Nephron progenitor cell (in vitro differentiated cells): ENCODE data around the gene FLVCR1.

ENCODE experiments used
- DNase-seq: peaks from one replicate; pipeline ENCODE4 v3.0.0; 2021
- H3K27ac Mint-ChIP-seq: 2 replicates; pipeline ENCODE4 v1.8.0; 2021; ENCODE audit warnings: mild to moderate bottlenecking, moderate library complexity, mixed read lengths
- H3K27me3 Mint-ChIP-seq: 2 replicates; pipeline ENCODE4 v1.8.0; 2021; ENCODE audit warnings: mild to moderate bottlenecking, low read depth, mixed read lengths; ENCODE audit not compliant: poor library complexity
- H3K36me3 Mint-ChIP-seq: 2 replicates; pipeline ENCODE4 v1.8.0; 2021; ENCODE audit warnings: low read depth, mixed read lengths
- H3K4me1 Mint-ChIP-seq: 2 replicates; pipeline ENCODE4 v1.8.0; 2021; ENCODE audit warnings: mixed read lengths
- H3K4me3 Mint-ChIP-seq: 2 replicates; pipeline ENCODE4 v1.8.0; 2021; ENCODE audit warnings: mild to moderate bottlenecking, moderate library complexity, mixed read lengths
- H3K9me3 Mint-ChIP-seq: 2 replicates; pipeline ENCODE4 v1.8.0; 2021; ENCODE audit warnings: mild to moderate bottlenecking, moderate library complexity, mixed read lengths
- TF ChIP-seq, protein P1 (sequence below): fragments of 200-600 bp; sonication (generic); IDR thresholded peaks from 2 replicates; pipeline ENCODE4 v1.5.0; 2021; ENCODE audit warnings: antibody characterized with exemption

Gene FLVCR1

DNA sequence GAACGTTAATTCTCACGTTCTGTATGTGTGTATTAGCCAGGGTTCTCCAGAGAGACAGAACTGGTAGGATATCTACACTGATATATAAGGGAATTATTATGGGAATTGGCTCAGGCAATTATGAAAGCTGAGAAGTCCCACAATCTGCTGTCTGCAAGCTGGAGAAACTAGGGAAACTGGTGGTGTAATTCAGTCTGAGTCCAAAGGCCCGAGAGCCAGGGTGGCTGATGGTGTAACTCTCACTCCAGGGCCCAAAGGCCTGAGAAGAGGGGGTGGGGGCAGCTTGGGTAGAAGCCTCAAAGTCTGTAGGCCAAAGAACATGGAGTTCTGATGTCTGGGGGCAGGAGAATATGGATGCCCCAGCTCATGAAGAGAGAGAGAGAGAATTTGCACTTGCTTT is 79.0 kb downstream of the FLVCR1 start:
- no peak overlapping the region for H3K4me3 Mint-ChIP-seq
- H3K36me3 Mint-ChIP-seq, result peaks cover 6% of the 10 kb centered on the region
- H3K27me3 Mint-ChIP-seq, result peaks cover 3% of the 10 kb centered on the region
- H3K9me3 Mint-ChIP-seq, result peaks cover 15% of the 10 kb centered on the region
- no peaks in the 10 kb centered on the region for H3K4me1 Mint-ChIP-seq
- H3K27ac Mint-ChIP-seq, result no peak overlapping the region
- TF ChIP-seq, protein P1, sequence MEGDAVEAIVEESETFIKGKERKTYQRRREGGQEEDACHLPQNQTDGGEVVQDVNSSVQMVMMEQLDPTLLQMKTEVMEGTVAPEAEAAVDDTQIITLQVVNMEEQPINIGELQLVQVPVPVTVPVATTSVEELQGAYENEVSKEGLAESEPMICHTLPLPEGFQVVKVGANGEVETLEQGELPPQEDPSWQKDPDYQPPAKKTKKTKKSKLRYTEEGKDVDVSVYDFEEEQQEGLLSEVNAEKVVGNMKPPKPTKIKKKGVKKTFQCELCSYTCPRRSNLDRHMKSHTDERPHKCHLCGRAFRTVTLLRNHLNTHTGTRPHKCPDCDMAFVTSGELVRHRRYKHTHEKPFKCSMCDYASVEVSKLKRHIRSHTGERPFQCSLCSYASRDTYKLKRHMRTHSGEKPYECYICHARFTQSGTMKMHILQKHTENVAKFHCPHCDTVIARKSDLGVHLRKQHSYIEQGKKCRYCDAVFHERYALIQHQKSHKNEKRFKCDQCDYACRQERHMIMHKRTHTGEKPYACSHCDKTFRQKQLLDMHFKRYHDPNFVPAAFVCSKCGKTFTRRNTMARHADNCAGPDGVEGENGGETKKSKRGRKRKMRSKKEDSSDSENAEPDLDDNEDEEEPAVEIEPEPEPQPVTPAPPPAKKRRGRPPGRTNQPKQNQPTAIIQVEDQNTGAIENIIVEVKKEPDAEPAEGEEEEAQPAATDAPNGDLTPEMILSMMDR, result no peak
- no peak for DNase-seq

DNA sequence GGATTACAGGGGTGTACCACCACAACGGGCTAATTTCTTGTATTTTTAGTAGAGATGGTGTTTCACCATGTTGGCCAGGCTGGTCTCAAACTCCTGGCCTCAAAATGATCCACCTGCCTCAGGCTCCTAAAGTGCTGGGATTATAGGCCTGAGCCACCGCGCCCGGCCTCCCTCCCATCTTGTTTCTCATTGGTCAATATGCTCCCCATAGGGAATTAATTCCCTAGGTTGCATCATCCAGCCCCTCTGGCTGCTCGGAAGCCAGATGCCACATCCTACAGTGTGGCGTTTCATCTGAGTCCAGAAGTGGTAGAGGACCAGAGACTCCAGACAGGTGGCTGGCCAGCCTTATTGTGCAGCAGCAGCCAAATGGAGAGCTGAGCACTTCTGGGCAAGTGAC is 80.8 kb downstream of the FLVCR1 start:
- Mint-ChIP-seq H3K27me3 (no peaks in the 10 kb centered on the region), H3K4me1 (no peaks in the 10 kb centered on the region), H3K36me3 (peaks cover 6% of the 10 kb centered on the region), H3K27ac (no peak overlapping the region), H3K9me3 (peaks cover 15% of the 10 kb centered on the region), H3K4me3 (no peak overlapping the region)
- no peak for DNase-seq
- TF ChIP-seq, protein P1, result no peak

DNA sequence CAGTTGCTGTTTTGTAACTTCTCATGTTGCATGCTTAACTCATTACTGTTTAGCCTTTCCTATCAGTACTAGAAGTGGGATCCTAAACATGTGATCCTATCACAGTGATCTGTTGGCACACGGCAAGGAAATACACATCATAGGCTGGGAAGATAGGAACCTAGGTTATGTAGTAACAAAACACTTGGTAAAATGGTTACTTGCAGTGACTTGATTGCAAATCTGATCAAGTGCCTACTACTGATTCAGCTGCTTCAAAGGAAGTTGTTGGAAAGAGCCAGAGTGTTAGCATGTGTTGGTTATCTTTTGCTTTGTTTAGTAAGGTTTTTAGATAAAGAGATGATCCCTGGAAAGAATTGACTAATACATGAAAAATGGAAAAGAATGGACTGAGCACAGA is 83.4 kb downstream of the FLVCR1 start:
- TF ChIP-seq, protein P1, result no peak
- Mint-ChIP-seq H3K36me3 (peaks cover 6% of the 10 kb centered on the region), H3K9me3 (peaks cover 15% of the 10 kb centered on the region), H3K27ac (no peak overlapping the region), H3K27me3 (peaks cover 6% of the 10 kb centered on the region), H3K4me1 (no peaks in the 10 kb centered on the region), H3K4me3 (no peak overlapping the region)
- no peak for DNase-seq

DNA sequence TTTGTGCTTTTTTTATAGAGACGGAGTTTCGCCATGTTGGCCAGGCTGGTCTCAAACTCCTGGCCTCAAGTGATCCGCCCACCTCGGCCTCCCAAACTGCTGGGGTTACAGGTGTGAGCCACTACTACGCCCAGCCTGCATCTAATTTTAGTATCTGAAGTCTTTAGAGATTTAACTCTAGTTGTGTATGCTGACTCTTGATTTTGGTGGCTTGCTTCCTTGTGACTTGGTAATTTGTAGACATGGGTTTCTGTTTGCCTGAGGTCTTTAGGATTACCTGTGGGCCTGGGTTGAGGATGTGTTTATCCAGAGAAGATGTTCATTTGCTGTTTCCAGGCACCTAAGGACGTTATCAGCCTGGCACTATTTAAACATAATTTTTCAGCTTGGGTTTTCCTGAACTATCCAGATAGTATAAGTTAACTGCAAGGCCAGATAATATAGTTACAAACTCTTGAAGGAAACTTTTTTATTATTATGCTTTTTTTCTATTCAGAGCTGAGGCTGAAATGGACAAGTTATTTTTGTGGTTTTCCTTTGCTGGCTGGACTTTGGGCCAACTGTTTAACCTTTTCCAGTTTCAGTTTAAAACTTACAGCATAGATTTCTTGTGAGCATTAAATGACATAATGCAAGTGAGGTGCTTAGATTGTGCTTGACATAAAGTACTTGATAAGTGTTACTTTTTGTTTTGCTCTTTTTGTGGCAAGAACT is 84.8 kb downstream of the FLVCR1 start:
- DNase-seq, result no peak
- H3K9me3 Mint-ChIP-seq, result peaks cover 15% of the 10 kb centered on the region
- H3K36me3 Mint-ChIP-seq, result peaks cover 6% of the 10 kb centered on the region
- H3K4me3 Mint-ChIP-seq, result no peak overlapping the region
- peaks cover 7% of the 10 kb centered on the region for H3K27me3 Mint-ChIP-seq
- no peaks in the 10 kb centered on the region for H3K4me1 Mint-ChIP-seq
- H3K27ac Mint-ChIP-seq, result no peak overlapping the region
- TF ChIP-seq, protein P1, result no peak

DNA sequence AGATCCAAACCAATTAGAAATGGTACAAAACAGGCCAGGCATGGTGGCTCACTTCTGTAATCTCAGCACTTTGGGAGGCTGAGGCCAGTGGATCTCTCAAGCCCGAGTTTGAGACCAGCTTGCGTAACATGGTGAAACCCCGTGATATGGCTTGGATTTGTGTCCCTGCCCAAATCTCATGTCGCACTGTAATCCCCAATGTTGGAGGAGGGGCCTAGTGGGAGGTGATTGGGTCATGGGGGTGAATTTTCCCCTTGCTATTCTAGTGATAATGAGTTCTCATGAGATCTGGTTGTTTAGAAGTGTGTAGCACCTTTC is 85.3 kb downstream of the FLVCR1 start:
- Mint-ChIP-seq H3K27me3 (peaks cover 7% of the 10 kb centered on the region), H3K4me1 (no peaks in the 10 kb centered on the region), H3K4me3 (no peak overlapping the region), H3K9me3 (peaks cover 17% of the 10 kb centered on the region), H3K27ac (no peak overlapping the region), H3K36me3 (peaks cover 6% of the 10 kb centered on the region)
- no peak for DNase-seq
- TF ChIP-seq, protein P1, result no peak

DNA sequence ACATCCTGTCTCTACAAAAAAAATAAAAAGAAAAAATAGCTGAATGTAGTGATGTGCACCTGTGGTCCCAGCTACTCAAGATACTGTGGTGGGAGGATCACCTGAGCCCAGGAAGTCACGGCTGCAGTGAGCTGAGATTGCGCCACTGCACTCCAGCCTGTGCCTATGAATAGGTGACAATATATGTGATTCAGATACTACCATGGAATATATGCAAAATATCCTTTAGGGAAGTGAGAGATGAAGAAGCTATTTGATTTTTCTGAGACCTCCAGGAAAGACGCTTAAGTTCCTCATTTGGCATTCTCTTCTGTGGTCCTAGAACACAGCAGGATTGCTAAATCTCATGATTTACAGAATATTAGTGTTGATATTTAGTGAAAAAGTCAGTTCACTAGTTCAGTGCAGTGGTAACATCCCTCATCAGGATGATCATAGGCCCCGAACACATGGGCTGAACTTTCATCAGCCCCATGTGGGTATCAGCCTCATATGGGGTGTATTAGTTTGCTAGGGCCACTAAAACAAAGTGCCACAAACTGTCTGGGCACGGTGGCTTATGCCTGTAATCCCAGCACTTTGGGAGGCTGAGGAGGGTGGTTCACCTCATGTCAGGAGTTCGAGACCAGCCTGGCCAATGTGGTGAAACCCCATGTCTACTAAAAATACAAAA is 86.3 kb downstream of the FLVCR1 start:
- H3K27me3 Mint-ChIP-seq, result peaks cover 12% of the 10 kb centered on the region
- DNase-seq, result no peak
- H3K4me3 Mint-ChIP-seq, result no peak overlapping the region
- peaks cover 23% of the 10 kb centered on the region for H3K9me3 Mint-ChIP-seq
- H3K27ac Mint-ChIP-seq, result no peak overlapping the region
- TF ChIP-seq, protein P1, result no peak
- H3K36me3 Mint-ChIP-seq, result peaks cover 6% of the 10 kb centered on the region
- H3K4me1 Mint-ChIP-seq, result peaks cover 6% of the 10 kb centered on the region
